ENCODE results near the gene DROSHA. TPM values are rescaled to one million over a fixed set of nuclear protein-coding genes. Genes with fewer than 3 reads are reported as not detected.

DROSHA gene
- total RNA-seq, 1 experiment from 2014 or later, result 73.5 TPM

- Histone ChIP-seq H3K4me2 (ENCODE audit: low read length) (no peak overlapping the region), H3K36me3 (ENCODE audit: control insufficient read depth in 1 of 2, insufficient read depth in 2 of 2, low read length in 2 of 2) (no peaks in the 10 kb centered on the region), H3K9ac (ENCODE audit: low read length) (no peak overlapping the region), H2AFZ (ENCODE audit: low read depth, low read length, poor library complexity, severe bottlenecking) (no peak overlapping the region), H3K9me3 (ENCODE audit: control insufficient read depth in 1 of 2, insufficient read depth in 1 of 2, low read depth in 1 of 2, low read length in 2 of 2) (no peaks in the 10 kb centered on the region; a peak in 1 of 4 replicates), H3K79me2 (ENCODE audit: insufficient read depth, low read length) (no peaks in the 10 kb centered on the region), H3K27ac (ENCODE audit: low read depth, low read length) (no peak overlapping the region), H3K9me2 (ENCODE audit: insufficient read depth) (no peaks in the 10 kb centered on the region), H3K4me3 (replicated peaks in 1 of 2; ENCODE audit: low read depth in 1 of 2, low read length in 2 of 2) (no peak overlapping the region), H3K4me1 (ENCODE audit: control insufficient read depth in 1 of 2, insufficient read depth in 2 of 2, low read length in 2 of 2) (no peaks in the 10 kb centered on the region), H4K20me1 (ENCODE audit: insufficient read depth) (no peaks in the 10 kb centered on the region), H3K27me3 (ENCODE audit: insufficient read depth, low read length) (no peaks in the 10 kb centered on the region)
- BruUV-seq (replicated peaks), result no TSS peak
- intact Hi-C loops (cut with micrococcal nuclease), result no loop called here
- POLR2A ChIA-PET, result no interaction called here
- TF ChIP-seq CBX3 (IDR thresholded peaks at IDR 0.05; ENCODE audit: low read depth) (no peak), EGR1 (IDR thresholded peaks at IDR 0.05; ENCODE audit: low read depth) (no peak), SIN3A (IDR thresholded peaks at IDR 0.05; ENCODE audit: low read depth) (no peak), REST (IDR thresholded peaks at IDR 0.05; ENCODE audit: low read depth) (no peak), POLR2A (IDR thresholded peaks at IDR 0.05; ENCODE audit: borderline replicate concordance, extremely low read depth, insufficient read depth, insufficient read length) (no peak), TCF7L2 (IDR thresholded peaks at IDR 0.05; ENCODE audit: borderline replicate concordance, extremely low read depth, insufficient read depth, insufficient read length) (no peak), FOSL1 (IDR thresholded peaks at IDR 0.05; ENCODE audit: low read depth) (no peak), CTCF (IDR thresholded peaks at IDR 0.05 in 2 of 3, conservative IDR thresholded peaks at IDR 0.05 in 1 of 3; ENCODE audit: borderline replicate concordance in 1 of 3, insufficient read depth in 1 of 3, low read depth in 2 of 3, low read length in 2 of 3) (no peak), ZBTB33 (IDR thresholded peaks at IDR 0.05; ENCODE audit: extremely low read depth, insufficient replicate concordance, low read length) (no peak), ZFX (IDR thresholded peaks at IDR 0.05) (no peak), EZH2 (IDR thresholded peaks at IDR 0.05) (no peak)
- CTCF ChIA-PET, result no interaction called here
- RAD21 ChIA-PET (ENCODE audit: low non-redundant PET in 1 of 2, low total read pairs in 2 of 2, uncharacterized antibody in 2 of 2, unreplicated experiment in 2 of 2), result no interaction called here
- DNase-seq (ENCODE audit: low read depth, low spot score) (no peak), ATAC-seq (no peak)
Measured at GRCh38 chr5:31561946-31562345, 30.1 kb upstream of the DROSHA start.
